Astrocyte of the cerebellum (primary cell): ENCODE measurements around the gene LBP.

Experiments used
- DNase-seq: peaks from one replicate; pipeline ENCODE4 v3.0.0-alpha.2; 2011; ENCODE audit warnings: low read depth
- H3K4me3 ChIP-seq: 2 replicates; pipeline ENCODE4 v1.5.1; 2011; ENCODE audit warnings: mild to moderate bottlenecking, low read depth, low read length, moderate library complexity
- CTCF ChIP-seq: IDR thresholded peaks from 2 replicates; pipeline ENCODE4 v1.5.1; 2012; ENCODE audit warnings: low read length, low read depth, moderate library complexity, mild to moderate bottlenecking; ENCODE audit errors: missing control alignments
- in situ Hi-C: cut with HindIII; loops from 2 replicates; pipeline ENCODE4 v1.10.0; 2017; ENCODE audit warnings: low sequenced_read_pairs

Gene LBP

GRCh38 chr20:38343311-38344106 lies 2.8 kb upstream of the LBP start:
- no peak for DNase-seq
- no peak overlapping the region for H3K4me3 ChIP-seq
- in situ Hi-C loops: no loop called here
- TF ChIP-seq CTCF: no peak

- H3K4me3 ChIP-seq: no peak overlapping the region
- no peak for TF ChIP-seq CTCF
- DNase-seq: no peak
- in situ Hi-C loops: no loop called here
Measured at GRCh38 chr20:38344107-38344701, 2.1 kb upstream of the LBP start.

GRCh38 chr20:38345643-38346042 lies 639 bp upstream of the LBP start:
- TF ChIP-seq CTCF: no peak
- in situ Hi-C loops: no loop called here

GRCh38 chr20:38346741-38347140 lies 459 bp downstream of the LBP start:
- in situ Hi-C loops: no loop called here
- H3K4me3 ChIP-seq: no peak overlapping the region
- DNase-seq: no peak
- TF ChIP-seq CTCF: no peak

More at GRCh38 chr20:38345643-38346042, 639 bp upstream of the LBP start:
- DNase-seq: no peak
- H3K4me3 ChIP-seq: no peak overlapping the region

- in situ Hi-C loops: no loop called here
- DNase-seq: no peak
Measured at GRCh38 chr20:38349856-38350255, 3.6 kb downstream of the LBP start.

More at GRCh38 chr20:38349856-38350255, 3.6 kb downstream of the LBP start:
- no peak for TF ChIP-seq CTCF
- no peak overlapping the region for H3K4me3 ChIP-seq
